Amygdala (tissue), 56 donors: ENCODE measurements around the gene NTN1.

Experiments used
- DNase-seq, 56 donors: peaks; one replicate each; lab custom pipeline; 2025; lab: John Stamatoyannopoulos, UW

Gene NTN1

DNA sequence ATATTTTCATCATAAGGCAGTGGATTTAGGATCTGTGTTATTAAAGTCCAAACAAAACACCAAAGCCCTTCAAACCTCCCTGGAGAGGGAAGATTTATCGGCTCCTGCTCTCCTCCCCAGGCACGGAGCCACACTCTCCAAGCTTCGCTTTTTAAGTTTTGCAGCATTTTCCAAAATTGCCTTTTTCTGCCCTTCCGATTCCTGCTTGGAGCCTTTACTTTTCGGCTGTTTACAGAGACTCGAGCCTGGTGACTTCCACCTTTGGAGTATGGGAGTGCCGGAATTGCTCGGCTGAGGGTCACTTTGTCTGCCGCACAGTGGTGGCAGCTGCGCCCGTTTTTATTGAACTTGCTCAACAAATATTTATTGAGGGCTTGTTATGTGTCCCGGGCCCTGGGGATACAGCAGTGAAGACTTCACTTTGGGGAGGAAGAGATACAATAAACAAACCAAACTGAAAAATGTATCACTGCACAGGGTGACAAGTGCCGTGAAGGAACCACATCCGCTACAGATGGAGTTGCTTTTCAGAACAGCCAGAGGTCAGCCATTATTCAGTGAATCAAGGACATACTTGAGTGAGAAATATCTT, 185.5 kb downstream of the NTN1 start:
- no peak for DNase-seq

DNA sequence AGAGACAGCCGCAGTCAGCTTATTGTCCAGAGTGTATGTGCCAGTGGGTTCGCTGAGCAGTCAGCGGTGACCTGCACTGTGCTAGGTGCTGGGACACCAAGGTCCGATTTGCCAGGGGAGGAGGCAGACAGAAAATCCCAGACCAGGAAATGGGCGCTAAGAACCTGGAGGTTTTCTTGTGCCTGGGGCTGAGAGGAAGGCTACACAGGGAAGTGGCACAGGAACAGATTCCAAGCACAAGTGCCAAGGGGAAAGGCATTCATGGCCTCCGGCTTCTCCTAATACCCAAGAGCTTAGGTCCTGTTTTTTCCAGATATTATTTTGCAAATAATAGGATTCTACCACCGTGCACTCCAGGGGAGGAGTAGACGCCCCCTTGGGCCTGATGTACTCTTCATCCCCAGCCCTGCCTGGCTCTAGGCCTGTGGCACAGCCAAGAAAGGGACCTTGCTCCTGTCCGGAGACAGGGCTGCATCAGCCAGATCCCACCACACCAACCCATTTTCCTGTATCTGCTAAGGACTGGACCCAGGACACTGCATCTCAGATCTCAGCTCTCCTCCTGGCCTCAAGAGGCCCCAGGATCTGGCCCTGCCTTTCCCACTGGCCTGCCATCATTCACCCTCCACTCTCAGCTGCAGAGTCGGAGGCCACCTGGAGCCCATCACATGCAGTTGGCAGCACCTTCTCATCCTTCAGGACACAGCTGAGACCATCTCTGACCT, 187.2 kb downstream of the NTN1 start:
- DNase-seq, result no peak

DNA sequence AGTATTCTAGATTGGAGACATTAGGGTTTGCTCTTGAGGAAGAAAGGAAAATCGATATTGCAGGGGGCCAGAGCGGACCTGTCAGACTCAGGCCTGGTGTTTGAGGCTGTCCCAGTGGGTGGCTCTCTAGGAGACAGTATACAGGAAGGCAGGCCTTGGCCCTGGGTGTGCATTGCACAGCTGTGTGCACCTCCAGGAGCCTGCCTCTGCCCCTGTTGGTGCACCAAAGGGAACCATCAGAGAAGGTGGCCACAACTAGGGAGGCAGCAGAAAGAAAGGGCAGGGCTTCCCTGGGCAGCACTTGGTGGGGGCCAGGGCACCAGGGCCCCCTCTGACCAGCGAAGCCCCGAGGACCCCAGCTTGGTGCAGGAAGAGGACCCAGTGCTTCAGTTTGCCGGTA, 188.0 kb downstream of the NTN1 start:
- DNase-seq, result no peak

DNA sequence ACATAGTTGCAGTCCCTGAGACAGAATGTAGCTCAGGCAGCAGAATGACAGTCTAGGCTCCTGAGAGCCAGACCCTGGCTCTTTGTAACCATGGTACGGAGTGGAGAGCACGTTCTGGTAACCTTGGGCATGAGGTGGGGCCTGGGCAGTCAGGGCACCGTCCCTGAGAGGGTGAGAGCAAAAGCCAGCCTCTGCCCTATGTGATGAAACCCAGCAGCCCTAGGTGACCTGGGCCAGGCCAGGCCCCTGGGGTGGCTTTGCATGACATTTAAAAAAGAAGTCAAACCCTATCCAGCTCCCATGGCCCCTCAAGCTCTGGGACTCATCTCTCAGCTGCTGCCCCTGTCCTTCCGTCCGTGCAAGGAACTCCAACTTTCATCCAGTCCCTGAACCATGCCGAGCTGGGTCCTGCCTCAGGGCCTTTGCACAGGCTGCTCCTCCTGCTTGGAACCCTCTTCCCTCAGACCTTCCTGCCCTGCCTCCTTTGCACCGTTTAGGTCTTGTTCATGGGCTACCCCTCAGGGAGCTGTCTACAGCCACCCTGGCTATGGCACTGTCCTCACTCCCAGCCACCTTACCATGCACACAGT, 188.6 kb downstream of the NTN1 start:
- no peak for DNase-seq

DNA sequence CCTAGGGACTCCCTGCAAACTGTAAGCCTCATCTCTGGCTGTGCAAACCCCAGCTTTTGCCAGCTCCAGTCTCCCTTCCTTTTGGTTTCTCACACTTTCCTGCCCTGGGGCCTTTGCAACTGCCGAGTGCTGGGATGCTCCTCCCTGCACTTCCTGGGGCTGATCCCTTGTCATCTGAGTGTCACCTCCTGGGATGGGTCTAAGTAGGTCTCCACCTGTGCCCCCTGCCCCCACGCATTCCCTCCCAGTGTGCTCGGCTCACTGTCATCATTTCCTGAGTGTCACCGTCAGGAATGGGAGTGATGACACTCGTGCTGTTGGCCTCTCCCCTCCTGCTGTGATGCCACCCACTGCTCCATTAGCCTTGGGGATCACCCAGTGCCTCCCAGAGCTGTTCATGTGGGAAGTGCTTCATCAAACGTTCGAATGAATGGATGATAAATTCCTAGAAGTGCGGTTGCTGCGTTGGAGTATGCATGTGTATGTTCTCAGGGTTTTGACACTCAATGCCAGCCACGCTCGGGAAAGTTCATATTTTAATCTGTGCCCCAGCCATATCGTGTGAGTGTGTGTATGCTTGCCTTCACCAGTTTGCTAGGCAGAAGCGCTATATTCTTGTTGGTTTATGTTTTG, 189.9 kb downstream of the NTN1 start:
- no peak for DNase-seq

DNA sequence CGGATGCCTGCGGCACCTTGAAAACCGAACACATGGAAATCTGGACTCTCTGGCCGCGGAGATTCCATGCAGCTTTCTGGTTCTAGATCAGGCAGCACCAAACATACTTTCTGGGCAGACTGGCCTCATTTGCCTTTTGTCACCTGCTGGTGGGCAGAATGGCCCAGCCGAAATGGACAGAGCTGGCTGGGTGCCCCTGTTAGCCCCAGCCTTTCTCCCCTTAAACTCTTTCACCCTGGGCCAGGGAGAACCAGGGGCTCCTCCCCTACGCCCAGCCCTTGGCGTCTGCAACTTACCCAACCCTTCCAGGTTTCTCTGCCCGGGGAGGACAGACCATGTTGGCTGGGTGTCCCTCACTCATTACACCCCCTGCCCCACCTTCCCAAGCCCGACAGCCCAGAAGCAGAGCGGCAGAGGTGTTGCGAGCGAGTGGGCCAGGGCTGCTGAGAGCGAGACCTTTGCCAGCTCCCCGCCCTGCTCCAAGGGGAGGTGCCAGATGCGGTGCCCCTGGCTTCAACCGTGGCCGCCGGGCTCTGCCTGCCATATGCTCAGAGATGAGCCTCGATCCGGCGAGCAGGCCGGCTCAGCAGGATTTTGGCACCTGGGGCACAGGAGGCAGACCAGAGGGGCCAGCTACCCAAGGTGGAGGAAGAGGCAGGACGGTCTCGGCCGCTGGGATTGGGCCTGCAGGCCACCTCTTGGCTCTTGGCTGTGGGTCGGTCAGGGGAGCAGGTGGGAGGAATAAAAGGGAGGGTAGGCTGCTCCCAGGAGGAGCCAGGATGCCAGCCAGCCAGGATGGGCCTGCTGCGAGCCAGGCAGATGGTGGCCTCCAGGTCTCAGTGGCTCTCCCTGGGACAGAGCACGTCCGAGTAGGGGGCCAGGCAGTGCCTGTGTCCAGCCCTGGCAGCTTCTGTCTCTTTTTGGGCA, 191.3 kb downstream of the NTN1 start:
- DNase-seq, result no peak

DNA sequence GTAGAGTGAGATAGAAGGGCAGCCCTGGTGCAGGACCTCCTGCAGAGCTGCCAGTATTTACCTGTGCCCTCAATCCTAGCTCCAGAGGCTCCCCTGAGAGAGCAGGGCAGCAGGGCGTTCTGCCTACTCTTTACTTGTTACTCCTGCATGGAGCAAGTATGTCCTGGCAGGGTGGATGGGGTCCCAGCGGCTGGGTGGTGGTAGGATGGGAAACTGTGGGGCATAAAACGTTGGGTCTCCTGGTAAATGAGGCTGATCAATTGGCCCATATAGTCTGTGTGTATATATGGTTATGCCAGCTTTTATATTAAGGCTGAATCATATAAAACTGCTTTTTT, 192.0 kb downstream of the NTN1 start:
- no peak for DNase-seq

DNA sequence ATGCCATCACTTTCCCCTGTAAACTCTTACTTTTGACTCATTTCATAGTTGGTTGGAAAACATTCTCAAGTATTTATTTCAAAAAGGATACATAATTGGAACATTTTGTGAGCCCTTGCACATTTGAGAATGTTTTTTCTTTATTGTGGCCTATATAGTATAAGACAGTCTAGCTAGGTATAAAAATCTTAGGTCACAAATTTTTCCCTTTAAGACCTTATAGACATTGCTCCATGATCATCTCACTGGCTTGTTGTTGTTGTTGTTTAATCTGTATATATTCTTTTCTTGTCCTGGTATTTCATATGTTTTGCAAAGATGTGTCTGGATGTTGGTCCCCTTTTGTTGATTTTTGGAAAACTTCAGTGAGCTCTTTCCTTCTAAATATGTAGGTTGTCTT, 194.2 kb downstream of the NTN1 start:
- DNase-seq, result no peak

DNA sequence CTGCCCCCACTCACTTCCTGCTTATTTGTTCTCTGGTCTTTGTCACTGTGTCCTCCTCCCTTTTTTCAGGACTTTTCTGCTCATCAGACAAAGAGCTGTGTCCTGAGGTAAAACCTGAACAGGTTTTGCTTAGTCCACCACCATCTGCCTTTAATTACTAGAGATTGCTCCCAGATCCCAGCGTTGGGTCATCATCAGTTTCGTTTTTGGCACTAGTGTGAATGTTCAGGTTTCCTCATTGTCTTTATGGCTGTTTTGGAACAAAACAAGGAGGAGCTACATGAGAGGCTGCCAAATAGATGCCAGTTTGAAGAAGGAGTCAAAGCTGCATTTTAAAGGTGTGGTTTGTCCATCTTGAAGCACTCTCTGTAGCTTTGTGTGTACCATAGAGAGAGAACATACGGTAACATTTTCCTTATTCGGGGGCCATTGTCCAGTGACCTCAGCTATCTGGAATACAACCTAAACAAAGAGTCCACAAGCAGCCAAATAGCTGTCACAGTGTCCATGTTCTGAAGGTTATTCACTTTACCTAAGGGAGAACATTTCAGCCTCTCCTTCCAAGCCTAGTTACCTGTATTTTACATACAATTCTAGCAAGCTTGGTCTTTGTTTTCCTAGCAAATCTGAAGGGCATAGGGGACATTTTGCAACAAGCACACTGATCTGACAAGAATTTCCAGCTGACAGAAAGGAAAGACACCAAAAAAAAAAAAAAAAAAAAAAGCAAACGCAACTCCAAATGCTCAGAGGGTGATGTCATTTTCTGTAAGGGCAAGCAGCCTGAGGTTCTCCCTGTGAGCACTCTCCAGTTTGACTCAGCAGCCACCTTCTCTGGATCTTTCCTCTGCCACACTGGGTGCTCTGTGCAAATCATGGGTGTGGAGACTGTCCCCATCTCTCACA, 196.1 kb downstream of the NTN1 start:
- no peak for DNase-seq

DNA sequence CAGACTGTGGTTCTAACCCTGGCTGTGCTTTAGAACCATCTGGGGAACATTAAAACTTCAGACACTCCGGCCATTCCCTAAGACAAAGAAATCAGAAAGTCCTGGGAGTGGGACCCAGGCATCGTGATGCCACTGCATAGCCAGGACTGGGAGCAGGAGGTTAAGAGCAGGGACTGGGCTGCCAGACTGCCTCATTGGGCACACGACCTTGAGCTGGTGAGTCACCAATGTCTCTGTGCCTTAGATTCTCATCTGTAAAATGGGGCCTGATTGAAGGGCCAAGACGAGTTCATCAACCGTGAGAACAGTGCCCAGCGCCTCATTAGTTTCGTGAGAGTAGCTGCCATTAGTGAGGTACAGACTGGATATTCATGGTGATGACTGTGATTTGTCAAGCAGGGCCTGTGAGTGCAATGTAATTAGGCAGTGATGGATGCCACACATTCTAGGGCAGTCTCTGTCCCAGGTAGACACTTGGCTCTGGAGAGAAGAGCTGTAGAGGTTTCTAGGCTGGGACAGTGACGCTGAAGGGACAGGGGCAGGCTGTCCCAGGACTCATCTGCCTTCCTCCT, 196.8 kb downstream of the NTN1 start:
- no peak for DNase-seq

DNA sequence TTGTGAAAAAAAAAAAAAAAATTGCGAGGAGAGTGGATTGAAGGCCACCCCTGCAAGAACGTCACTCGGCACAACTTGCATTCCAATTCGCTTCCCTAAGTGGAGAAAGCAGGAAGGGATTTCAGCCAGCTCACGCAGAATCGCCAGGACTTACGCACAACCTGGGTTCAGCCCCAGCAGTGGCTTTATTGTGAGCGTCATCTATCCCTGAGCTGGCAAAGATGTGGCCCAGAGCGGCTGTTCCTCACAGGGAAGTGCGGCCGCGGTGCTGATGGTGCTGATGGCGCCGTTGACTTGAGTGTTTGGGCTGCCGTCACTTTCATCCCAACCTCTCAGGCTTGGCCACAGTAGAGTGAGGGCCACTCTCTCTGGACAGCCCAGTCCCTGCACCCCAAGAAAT, 197.6 kb downstream of the NTN1 start:
- no peak for DNase-seq

DNA sequence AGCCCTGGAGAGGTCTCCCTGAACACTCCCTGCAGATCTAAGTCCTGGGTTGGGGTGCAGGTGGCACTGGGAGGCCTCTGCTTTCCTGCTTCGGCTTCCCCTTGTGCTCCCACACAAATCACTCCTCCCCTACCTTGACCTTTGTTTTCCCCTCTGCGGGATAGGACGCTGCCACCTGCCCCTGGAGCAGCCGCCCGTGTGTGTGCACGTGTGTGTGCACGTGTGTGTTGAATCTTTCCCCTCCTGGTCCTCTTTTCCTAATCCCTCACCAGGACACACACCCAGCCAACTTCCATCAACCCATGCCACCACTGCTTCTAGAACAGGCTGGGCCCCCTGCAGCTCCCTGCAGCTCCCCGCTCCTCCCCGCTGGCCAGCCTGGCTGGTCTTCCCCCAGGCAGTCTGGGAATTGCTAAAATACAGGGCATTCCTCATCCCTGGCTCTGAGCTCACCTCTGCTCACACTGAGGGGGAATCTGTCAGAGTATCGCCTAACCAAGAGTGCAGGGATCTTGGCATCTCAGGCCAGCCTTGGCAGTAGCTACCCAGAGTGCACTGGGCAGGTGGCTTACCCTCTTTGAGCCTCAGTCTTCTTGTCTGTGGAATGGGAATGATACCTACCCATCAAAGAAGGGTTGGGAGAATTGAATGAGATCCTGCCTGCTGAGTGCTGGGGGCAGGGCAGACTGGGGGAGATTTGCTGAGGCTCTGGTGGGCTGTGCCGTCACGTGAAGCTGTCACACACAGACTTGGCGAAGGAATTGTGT, 198.5 kb downstream of the NTN1 start:
- DNase-seq, result no peak

DNA sequence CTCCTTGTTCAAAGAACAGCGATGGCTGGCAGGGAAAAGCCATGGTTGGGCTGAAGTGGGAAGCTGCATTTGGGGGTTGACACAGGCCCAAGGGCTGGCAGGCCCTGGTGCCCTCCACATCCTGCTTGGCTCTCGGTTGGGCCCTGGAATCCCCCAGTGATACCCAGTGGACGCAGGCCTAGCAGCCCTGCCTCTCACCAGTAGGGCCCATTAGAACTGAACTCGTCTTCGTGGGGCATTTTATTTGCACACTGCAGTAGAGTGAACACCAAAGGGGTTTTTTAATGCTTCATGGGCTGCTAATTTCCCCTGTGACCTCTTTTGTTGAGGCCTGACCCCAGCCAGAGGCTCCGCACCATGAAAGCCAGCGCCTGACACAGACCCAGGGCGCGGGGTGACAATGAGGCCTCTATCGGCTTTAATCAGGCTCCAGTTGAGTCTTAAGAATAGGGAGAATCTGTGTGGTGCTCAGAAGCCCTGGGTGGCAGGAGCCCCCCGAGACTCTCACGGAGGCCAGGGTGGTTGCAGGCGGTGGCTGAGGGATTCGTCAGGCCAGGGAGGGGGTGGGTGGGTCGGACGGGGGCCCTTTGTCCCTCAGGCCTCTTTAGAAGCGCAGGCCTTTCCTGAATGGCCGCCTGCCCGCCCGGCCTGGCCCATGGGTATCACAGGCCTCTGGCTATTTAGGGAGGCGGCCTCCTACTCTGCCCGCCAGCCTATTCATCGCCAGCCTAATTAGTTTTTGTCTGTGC, 199.3 kb downstream of the NTN1 start:
- peak in 1 of 56 donors; percentile 37 for DNase-seq

DNA sequence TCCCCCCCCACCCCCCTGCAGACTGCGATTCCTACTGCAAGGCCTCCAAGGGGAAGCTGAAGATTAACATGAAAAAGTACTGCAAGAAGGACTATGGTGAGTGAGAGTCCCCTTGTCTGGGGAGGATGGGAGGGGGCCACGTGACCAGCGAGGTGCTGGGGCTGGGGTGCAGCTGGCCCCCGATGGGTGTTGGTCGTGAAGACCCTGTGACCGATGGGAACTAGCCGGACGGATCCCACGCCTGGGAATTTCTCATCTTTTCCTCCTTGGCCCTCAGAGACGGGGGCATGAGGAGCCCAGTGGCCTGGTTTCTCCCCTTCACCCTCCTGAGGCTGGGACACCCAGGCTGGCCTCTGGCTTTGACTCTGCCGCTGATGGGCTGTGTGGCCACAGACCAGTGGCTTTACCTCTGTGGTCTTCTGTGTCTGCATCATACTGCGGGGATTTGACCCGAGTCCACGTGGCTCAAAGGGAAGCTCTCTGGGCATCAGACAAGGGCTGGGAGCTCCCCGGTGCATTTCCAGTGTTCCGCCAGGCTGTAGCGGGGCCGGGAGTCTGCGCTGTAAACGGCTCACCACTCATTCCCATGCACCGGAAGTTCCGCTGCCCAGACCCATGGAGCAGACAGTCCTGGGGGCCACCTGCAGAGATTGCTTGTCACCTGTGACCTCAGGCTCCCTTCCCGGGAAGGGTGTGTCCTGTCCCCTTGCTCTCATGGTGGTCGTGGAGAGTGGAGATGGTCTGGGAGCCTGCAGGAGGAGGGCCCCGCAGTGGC, 200.0 kb downstream of the NTN1 start:
- no peak for DNase-seq

DNA sequence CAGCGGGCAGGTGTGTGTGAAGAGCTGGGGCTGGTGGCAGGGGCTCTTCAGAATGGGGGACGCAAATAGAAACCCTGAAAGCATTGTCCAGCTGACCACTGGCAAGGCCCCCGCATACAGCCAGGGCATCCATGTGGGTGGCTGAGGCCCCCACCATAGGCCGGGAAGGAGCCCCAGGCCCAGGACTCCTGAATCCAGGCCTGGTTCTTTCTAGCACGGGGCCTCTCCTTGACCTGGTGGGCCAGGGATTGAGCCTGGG, 200.5 kb downstream of the NTN1 start:
- DNase-seq, result no peak

DNA sequence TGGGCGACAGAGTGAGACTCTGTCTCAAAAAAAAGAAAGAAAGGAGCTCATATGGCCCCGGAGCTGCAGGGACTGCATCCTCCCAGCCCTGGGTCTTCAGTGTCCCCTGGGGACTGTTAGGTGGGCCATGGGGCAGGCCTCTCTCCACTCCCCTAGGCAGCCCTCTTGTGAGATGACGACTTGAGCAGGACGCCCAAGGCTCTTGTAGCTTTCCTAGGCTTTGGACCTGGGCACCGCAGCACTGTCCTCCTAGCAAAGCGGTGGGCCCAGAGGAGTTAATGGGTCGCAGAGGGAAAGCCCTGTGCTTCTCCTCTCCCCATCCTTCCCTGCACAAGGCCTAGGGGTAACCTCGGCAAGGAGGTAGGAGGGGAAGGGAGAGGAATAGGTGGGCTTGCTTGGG, 202.2 kb downstream of the NTN1 start:
- no peak for DNase-seq

DNA sequence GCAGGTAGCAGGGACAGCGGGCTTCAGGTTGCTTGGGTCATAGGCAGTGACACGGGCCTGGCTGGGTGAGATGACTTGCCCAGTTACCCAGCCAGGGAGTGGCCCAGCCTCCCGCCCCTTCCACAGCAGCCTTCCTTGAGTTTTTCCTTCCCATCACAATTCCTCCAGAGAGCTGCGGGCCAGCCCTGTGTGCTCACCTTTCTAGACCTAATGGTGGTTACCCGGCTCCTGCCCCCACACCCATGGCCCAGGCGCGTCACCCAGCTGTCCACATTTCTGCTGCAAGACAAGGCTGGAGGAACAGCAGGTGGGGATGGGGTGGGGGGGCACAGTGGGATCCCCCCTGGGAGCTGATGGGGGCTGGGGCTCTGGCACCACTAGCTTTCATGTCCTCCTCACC, 203.2 kb downstream of the NTN1 start:
- DNase-seq, result no peak
